HL-60 (cell line): ENCODE data around the gene CSK.
A peak's percentile ranks its signal among the peaks of the same experiment; 100 is the strongest.

Experiments
- DNase-seq, 2 experiments: peaks; one replicate each; pipeline ENCODE4 v3.0.0-alpha.2; 2010 to 2020; ENCODE audit warnings: low read depth in 1 of 2, low spot score in 1 of 2
- H3K27ac ChIP-seq: fragments of 250-450 bp; sonication (Bioruptor Pico); replicated peaks from 2 replicates; pipeline ENCODE4 v1.5.1; 2020; ENCODE audit warnings: mild to moderate bottlenecking, moderate library complexity
- H3K27me3 ChIP-seq: fragments of 250-450 bp; sonication (Bioruptor Pico); 2 replicates; pipeline ENCODE4 v1.5.1; 2021; ENCODE audit warnings: mild to moderate bottlenecking, moderate library complexity; ENCODE audit not compliant: insufficient read depth, poor library complexity, severe bottlenecking
- H3K4me3 ChIP-seq: replicated peaks from 2 replicates; pipeline ENCODE4 v1.5.1; 2011; ENCODE audit warnings: mild to moderate bottlenecking, control low read depth, low read length; ENCODE audit not compliant: insufficient read depth
- CTCF ChIP-seq: IDR thresholded peaks from one replicate; pipeline ENCODE4 v1.5.1; 2011; ENCODE audit warnings: low read length, control low read depth, inconsistent platforms; ENCODE audit not compliant: insufficient read depth
- GABPA ChIP-seq: IDR thresholded peaks from 2 replicates; pipeline ENCODE4 v1.6.1; 2012; ENCODE audit warnings: low read depth
- POLR2AphosphoS5 ChIP-seq: IDR thresholded peaks from 2 replicates; pipeline ENCODE4 v1.6.1; 2012; ENCODE audit warnings: low read depth
- REST ChIP-seq: IDR thresholded peaks from 2 replicates; pipeline ENCODE4 v1.6.1; 2012; ENCODE audit warnings: low read depth; ENCODE audit not compliant: insufficient replicate concordance
- SPI1 ChIP-seq: IDR thresholded peaks from 2 replicates; pipeline ENCODE4 v1.6.1; 2012; ENCODE audit warnings: low read depth, mild to moderate bottlenecking, borderline replicate concordance

CSK gene

GRCh38 chr15:74777769-74778598 is 3.9 kb upstream of the CSK start:
- H3K4me3 ChIP-seq, result no peak overlapping the region

GRCh38 chr15:74778599-74778970 is 3.3 kb upstream of the CSK start:
- H3K4me3 ChIP-seq, result no peak overlapping the region
- TF ChIP-seq CTCF (no peak), SPI1 (no peak), POLR2AphosphoS5 (no peak), GABPA (no peak), REST (no peak)
- DNase-seq, result no peak
- no peaks in the 10 kb centered on the region for H3K27me3 ChIP-seq
- H3K27ac ChIP-seq, result peak overlapping the region; percentile 91

More at GRCh38 chr15:74777769-74778598, 3.9 kb upstream of the CSK start:
- Histone ChIP-seq H3K27me3 (no peaks in the 10 kb centered on the region), H3K27ac (peak overlapping the region; percentile 91)
- DNase-seq, result no peak
- TF ChIP-seq REST (no peak), SPI1 (peak; percentile 27; the same call in 1 of the 2 replicates), GABPA (no peak)

GRCh38 chr15:74779162-74779648 is 2.7 kb upstream of the CSK start:
- no peak for DNase-seq
- no peaks in the 10 kb centered on the region for H3K27me3 ChIP-seq
- H3K4me3 ChIP-seq, result no peak overlapping the region
- TF ChIP-seq GABPA (no peak), CTCF (no peak)
- H3K27ac ChIP-seq, result peak overlapping the region; percentile 91

- DNase-seq, result peak; percentile 93 to 96
- Histone ChIP-seq H3K27ac (peak overlapping the region; percentile 91), H3K27me3 (no peaks in the 10 kb centered on the region), H3K4me3 (peak overlapping the region; percentile 43)
- TF ChIP-seq GABPA (no peak), POLR2AphosphoS5 (peak; percentile 80)
Observed at GRCh38 chr15:74780523-74781430, 1.1 kb upstream of the CSK start.
